Measurements from ENCODE around the gene MICAL3. TPM values are rescaled to one million over a fixed set of nuclear protein-coding genes. Genes with fewer than 3 reads are reported as not detected.

MICAL3 gene, protein sequence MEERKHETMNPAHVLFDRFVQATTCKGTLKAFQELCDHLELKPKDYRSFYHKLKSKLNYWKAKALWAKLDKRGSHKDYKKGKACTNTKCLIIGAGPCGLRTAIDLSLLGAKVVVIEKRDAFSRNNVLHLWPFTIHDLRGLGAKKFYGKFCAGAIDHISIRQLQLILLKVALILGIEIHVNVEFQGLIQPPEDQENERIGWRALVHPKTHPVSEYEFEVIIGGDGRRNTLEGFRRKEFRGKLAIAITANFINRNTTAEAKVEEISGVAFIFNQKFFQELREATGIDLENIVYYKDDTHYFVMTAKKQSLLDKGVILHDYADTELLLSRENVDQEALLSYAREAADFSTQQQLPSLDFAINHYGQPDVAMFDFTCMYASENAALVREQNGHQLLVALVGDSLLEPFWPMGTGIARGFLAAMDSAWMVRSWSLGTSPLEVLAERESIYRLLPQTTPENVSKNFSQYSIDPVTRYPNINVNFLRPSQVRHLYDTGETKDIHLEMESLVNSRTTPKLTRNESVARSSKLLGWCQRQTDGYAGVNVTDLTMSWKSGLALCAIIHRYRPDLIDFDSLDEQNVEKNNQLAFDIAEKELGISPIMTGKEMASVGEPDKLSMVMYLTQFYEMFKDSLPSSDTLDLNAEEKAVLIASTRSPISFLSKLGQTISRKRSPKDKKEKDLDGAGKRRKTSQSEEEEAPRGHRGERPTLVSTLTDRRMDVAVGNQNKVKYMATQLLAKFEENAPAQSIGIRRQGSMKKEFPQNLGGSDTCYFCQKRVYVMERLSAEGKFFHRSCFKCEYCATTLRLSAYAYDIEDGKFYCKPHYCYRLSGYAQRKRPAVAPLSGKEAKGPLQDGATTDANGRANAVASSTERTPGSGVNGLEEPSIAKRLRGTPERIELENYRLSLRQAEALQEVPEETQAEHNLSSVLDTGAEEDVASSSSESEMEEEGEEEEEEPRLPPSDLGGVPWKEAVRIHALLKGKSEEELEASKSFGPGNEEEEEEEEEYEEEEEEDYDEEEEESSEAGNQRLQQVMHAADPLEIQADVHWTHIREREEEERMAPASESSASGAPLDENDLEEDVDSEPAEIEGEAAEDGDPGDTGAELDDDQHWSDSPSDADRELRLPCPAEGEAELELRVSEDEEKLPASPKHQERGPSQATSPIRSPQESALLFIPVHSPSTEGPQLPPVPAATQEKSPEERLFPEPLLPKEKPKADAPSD (N-terminal part only)
- total RNA-seq (2022; extraction: Qiagen RNA extraction) = 25.3 to 46.0 TPM (median 39.3 TPM) in 5 replicates

DNA sequence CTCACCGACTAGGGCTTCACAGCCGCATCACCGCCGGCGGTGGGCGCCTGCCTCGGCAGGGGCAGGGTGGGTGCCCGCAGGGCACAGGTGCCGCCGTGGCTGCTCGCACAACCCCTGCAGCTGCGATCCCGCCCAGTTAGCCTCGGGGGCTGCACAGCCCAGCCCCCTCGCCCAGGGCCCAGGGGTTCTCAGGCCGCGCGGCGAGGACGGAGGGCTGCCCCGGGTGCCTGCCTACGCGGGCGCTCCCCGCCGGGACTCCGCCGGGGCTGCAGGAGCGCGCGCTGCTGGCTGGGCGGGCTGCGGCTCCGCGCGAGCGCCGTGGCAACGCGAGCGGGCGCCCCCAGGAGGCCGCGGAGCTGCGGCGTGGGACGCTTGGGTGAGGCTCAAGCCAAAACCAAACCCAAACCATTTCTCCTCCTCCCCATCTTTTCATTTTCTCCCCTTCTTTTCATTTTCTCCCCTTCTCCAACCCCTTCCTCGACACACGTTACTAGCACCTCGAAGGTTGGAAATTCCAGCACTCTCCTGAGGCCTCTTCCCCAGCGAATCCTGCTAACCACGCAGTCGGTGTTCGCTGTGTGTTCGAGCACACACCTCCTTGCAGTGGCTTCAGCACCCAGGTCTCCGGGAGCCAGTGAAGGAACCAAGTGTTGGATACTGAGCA is at the start of gene MICAL3:
TSS of gene MICAL3 (minus strand) at position 286 of the 664 bp plus-strand sequence. CDS start 117,749 bp downstream, outside the sequence.

GRCh38 chr22:17774206-17774925 is 250.0 kb downstream of the MICAL3 start, which contains the start of gene BID:
Gene BID, minus strand, starts transcription at chr22:17774469. Its CDS starts 24,353 bp downstream, at chr22:17750116.

Other genes with a start within 250 kb of the MICAL3 start
- gene PEX26, start 53.4 kb upstream of the MICAL3 start, total RNA-seq (2022; extraction: Qiagen RNA extraction) = 7.1 to 11.6 TPM (median 9.4 TPM) in 5 replicates
- gene TUBA8, start 86.2 kb upstream of the MICAL3 start, total RNA-seq (2022; extraction: Qiagen RNA extraction) = 0.26 to 1.2 TPM (median 0.85 TPM) in 5 replicates
- 5.1 to 6.6 TPM (median 5.5 TPM) in 5 replicates for gene USP18, start 125.6 kb upstream of the MICAL3 start, total RNA-seq (2022; extraction: Qiagen RNA extraction)